ENCODE results near the gene CMSS1.

CMSS1 gene

DNA sequence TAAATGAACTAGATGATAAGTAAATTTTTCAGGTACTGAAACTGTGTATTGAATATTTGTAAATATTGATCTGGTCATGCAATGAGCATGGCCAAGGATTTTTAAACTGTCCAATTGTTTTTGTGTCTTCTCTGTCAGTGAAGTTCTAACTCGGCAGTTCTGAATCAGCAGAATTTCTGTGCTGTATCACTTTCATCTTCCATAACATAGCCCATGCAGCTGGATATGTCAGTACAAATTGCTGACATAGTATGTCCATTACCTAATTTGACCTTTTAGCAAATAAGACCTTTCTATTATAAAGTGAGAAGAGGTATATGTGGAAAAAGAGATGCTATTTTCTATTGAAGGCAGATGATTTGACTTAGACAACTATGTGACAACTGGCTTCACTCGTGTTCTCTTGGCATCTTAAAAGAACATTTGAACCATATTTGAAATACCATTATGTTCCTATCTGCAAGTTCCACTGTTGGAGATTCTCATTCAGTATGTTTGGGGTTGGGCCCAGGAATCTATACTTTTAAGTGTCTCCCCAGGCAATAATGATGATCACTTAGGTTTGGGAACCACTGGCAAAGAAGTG, 90.4 kb downstream of the CMSS1 start:
- Histone ChIP-seq H3K14ac (ENCODE audit: low read length) (no peak overlapping the region), H2BK12ac (ENCODE audit: low read length) (no peak overlapping the region), H3K4ac (ENCODE audit: low read depth, low read length) (no peak overlapping the region), H3K9me3 (ENCODE audit: insufficient read depth, low read depth, low read length) (no peaks in the 10 kb centered on the region), H3K4me3 (ENCODE audit: low read depth, low read length) (no peak overlapping the region), H4K8ac (ENCODE audit: low read depth, low read length) (no peak overlapping the region), H3K79me2 (ENCODE audit: control insufficient read depth, insufficient read depth, low read length, poor library complexity) (no peaks in the 10 kb centered on the region), H4K12ac (ENCODE audit: low read depth, low read length) (no peak overlapping the region), H4K91ac (ENCODE audit: low read depth, low read length) (no peak overlapping the region), H3K9ac (ENCODE audit: low read length) (no peak overlapping the region), H3K18ac (ENCODE audit: low read length) (no peak overlapping the region), H2AK5ac (ENCODE audit: low read length) (no peak overlapping the region), H2AFZ (ENCODE audit: insufficient read depth, low read length, poor library complexity) (no peak overlapping the region), H3K4me2 (ENCODE audit: low read length) (no peak overlapping the region), H3K27me3 (ENCODE audit: insufficient read depth, low read length) (no peaks in the 10 kb centered on the region), H3K36me3 (ENCODE audit: control insufficient read depth in 1 of 2, insufficient read depth in 2 of 2, low read length in 2 of 2) (no peaks in the 10 kb centered on the region), H3K23ac (ENCODE audit: low read length) (no peak overlapping the region), H3K4me1 (ENCODE audit: control insufficient read depth in 1 of 2, insufficient read depth in 2 of 2, low read length in 2 of 2) (no peaks in the 10 kb centered on the region), H2BK120ac (ENCODE audit: insufficient read depth, low read length, poor library complexity) (no peak overlapping the region), H3K79me1 (ENCODE audit: low read length) (no peaks in the 10 kb centered on the region), H3K27ac (ENCODE audit: low read depth, low read length) (no peak overlapping the region), H2BK5ac (ENCODE audit: low read depth, low read length, poor library complexity) (no peak overlapping the region)
- WGBS (ENCODE audit: extremely low coverage, insufficient coverage, insufficient read length) = no CpG with 5 or more reads among the region's 2 CpGs
- DNase-seq = peak in 1 of 2 donors; percentile 50

GRCh38 chr3:99909714-99910495, 92.2 kb downstream of the CMSS1 start:
- no peaks in the 10 kb centered on the region for H3K36me3 ChIP-seq (ENCODE audit: control insufficient read depth in 1 of 2, insufficient read depth in 2 of 2, low read length in 2 of 2)
- H3K4ac ChIP-seq (ENCODE audit: low read depth, low read length) = no peak overlapping the region
- H3K27me3 ChIP-seq (ENCODE audit: insufficient read depth, low read length) = no peaks in the 10 kb centered on the region
- H2AK5ac ChIP-seq (ENCODE audit: low read length) = no peak overlapping the region
- H3K23ac ChIP-seq (ENCODE audit: low read length) = no peak overlapping the region
- no peak overlapping the region for H3K9ac ChIP-seq (ENCODE audit: low read length)
- no peak overlapping the region for H4K12ac ChIP-seq (ENCODE audit: low read depth, low read length)
- H2BK5ac ChIP-seq (ENCODE audit: low read depth, low read length, poor library complexity) = no peak overlapping the region
- DNase-seq = peak in 1 of 2 donors; percentile 47
- no peaks in the 10 kb centered on the region for H3K9me3 ChIP-seq (ENCODE audit: insufficient read depth, low read depth, low read length)
- no peak overlapping the region for H3K14ac ChIP-seq (ENCODE audit: low read length)
- no peak overlapping the region for H4K91ac ChIP-seq (ENCODE audit: low read depth, low read length)
- H2BK120ac ChIP-seq (ENCODE audit: insufficient read depth, low read length, poor library complexity) = no peak overlapping the region
- H3K4me1 ChIP-seq (ENCODE audit: control insufficient read depth in 1 of 2, insufficient read depth in 2 of 2, low read length in 2 of 2) = no peaks in the 10 kb centered on the region
- no peaks in the 10 kb centered on the region for H3K79me1 ChIP-seq (ENCODE audit: low read length)
- no peak overlapping the region for H3K4me3 ChIP-seq (ENCODE audit: low read depth, low read length)
- no peak overlapping the region for H3K4me2 ChIP-seq (ENCODE audit: low read length)
- H2AFZ ChIP-seq (ENCODE audit: insufficient read depth, low read length, poor library complexity) = no peak overlapping the region
- H3K18ac ChIP-seq (ENCODE audit: low read length) = no peak overlapping the region
- no CpG with 5 or more reads among the region's 3 CpGs for WGBS (ENCODE audit: extremely low coverage, insufficient coverage, insufficient read length)
- no peak overlapping the region for H3K27ac ChIP-seq (ENCODE audit: low read depth, low read length)
- no peak overlapping the region for H2BK12ac ChIP-seq (ENCODE audit: low read length)
- no peaks in the 10 kb centered on the region for H3K79me2 ChIP-seq (ENCODE audit: control insufficient read depth, insufficient read depth, low read length, poor library complexity)
- H4K8ac ChIP-seq (ENCODE audit: low read depth, low read length) = no peak overlapping the region

DNA sequence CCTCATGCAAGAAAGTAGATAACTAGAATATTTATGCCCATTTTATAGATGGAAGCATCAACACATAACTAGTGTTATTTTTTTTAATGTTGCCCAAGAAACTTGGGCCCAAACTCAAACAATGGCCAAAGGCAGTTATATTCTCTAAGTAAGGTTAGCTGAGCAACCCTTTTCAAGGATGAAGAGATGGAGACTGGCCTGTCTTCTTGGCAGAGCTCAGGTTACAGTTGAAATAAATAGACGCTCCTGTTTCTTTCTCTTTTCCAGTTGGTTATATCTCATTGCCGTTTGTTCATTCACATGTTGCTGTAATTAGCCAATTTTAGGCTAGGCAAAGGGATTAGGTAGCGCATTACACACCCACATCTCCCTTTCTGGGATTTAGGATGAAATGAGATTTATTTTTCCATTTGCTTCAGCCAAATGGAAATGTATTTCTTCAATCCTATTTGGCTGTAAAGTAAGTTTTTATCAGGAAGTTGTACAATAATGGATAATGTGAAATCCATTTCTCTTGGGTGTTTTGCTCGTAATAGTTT, 93.2 kb downstream of the CMSS1 start:
- H3K79me1 ChIP-seq (ENCODE audit: low read length) = no peaks in the 10 kb centered on the region
- no peaks in the 10 kb centered on the region for H3K27me3 ChIP-seq (ENCODE audit: insufficient read depth, low read length)
- no peak overlapping the region for H3K23ac ChIP-seq (ENCODE audit: low read length)
- H3K4me1 ChIP-seq (ENCODE audit: control insufficient read depth in 1 of 2, insufficient read depth in 2 of 2, low read length in 2 of 2) = no peaks in the 10 kb centered on the region
- no peak overlapping the region for H2BK5ac ChIP-seq (ENCODE audit: low read depth, low read length, poor library complexity)
- H4K91ac ChIP-seq (ENCODE audit: low read depth, low read length) = no peak overlapping the region
- no peak overlapping the region for H3K18ac ChIP-seq (ENCODE audit: low read length)
- H3K36me3 ChIP-seq (ENCODE audit: control insufficient read depth in 1 of 2, insufficient read depth in 2 of 2, low read length in 2 of 2) = no peaks in the 10 kb centered on the region
- no peak overlapping the region for H3K4me3 ChIP-seq (ENCODE audit: low read depth, low read length)
- H3K4ac ChIP-seq (ENCODE audit: low read depth, low read length) = no peak overlapping the region
- H2BK12ac ChIP-seq (ENCODE audit: low read length) = no peak overlapping the region
- DNase-seq = no peak
- H2BK120ac ChIP-seq (ENCODE audit: insufficient read depth, low read length, poor library complexity) = no peak overlapping the region
- no CpG with 5 or more reads among the region's 4 CpGs for WGBS (ENCODE audit: extremely low coverage, insufficient coverage, insufficient read length)
- H2AFZ ChIP-seq (ENCODE audit: insufficient read depth, low read length, poor library complexity) = no peak overlapping the region
- no peaks in the 10 kb centered on the region for H3K79me2 ChIP-seq (ENCODE audit: control insufficient read depth, insufficient read depth, low read length, poor library complexity)
- no peak overlapping the region for H2AK5ac ChIP-seq (ENCODE audit: low read length)
- no peak overlapping the region for H3K27ac ChIP-seq (ENCODE audit: low read depth, low read length)
- H3K14ac ChIP-seq (ENCODE audit: low read length) = no peak overlapping the region
- H3K4me2 ChIP-seq (ENCODE audit: low read length) = no peak overlapping the region
- H3K9me3 ChIP-seq (ENCODE audit: insufficient read depth, low read depth, low read length) = no peaks in the 10 kb centered on the region
- no peak overlapping the region for H4K8ac ChIP-seq (ENCODE audit: low read depth, low read length)
- no peak overlapping the region for H3K9ac ChIP-seq (ENCODE audit: low read length)
- H4K12ac ChIP-seq (ENCODE audit: low read depth, low read length) = no peak overlapping the region

DNA sequence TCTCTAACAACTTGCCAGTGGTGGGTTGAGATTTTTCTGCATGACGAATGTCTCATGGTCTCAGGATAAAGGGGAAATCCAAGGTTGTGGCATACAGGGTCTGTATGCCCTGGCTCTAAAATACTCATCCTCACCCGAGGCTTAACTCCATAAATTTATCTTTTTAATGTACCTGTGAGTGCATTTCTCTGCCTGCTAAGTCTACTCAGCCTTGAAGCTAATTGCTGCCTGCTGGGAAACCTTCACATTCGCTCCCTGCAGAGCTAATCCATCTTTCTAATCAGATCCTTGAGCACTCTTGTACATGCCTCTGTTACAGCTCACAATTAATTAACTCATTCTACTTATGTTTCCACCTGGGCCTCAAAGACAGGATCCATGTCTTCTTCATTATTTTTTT, 93.8 kb downstream of the CMSS1 start:
- H4K91ac ChIP-seq (ENCODE audit: low read depth, low read length) = no peak overlapping the region
- no peak overlapping the region for H3K9ac ChIP-seq (ENCODE audit: low read length)
- H3K9me3 ChIP-seq (ENCODE audit: insufficient read depth, low read depth, low read length) = no peaks in the 10 kb centered on the region
- no peaks in the 10 kb centered on the region for H3K79me2 ChIP-seq (ENCODE audit: control insufficient read depth, insufficient read depth, low read length, poor library complexity)
- no peak overlapping the region for H3K18ac ChIP-seq (ENCODE audit: low read length)
- H3K4me2 ChIP-seq (ENCODE audit: low read length) = no peak overlapping the region
- H3K4ac ChIP-seq (ENCODE audit: low read depth, low read length) = no peak overlapping the region
- no peak overlapping the region for H2AK5ac ChIP-seq (ENCODE audit: low read length)
- H3K36me3 ChIP-seq (ENCODE audit: control insufficient read depth in 1 of 2, insufficient read depth in 2 of 2, low read length in 2 of 2) = no peaks in the 10 kb centered on the region
- no peak for DNase-seq
- no peak overlapping the region for H2BK120ac ChIP-seq (ENCODE audit: insufficient read depth, low read length, poor library complexity)
- H4K8ac ChIP-seq (ENCODE audit: low read depth, low read length) = no peak overlapping the region
- H2BK5ac ChIP-seq (ENCODE audit: low read depth, low read length, poor library complexity) = no peak overlapping the region
- no peaks in the 10 kb centered on the region for H3K4me1 ChIP-seq (ENCODE audit: control insufficient read depth in 1 of 2, insufficient read depth in 2 of 2, low read length in 2 of 2)
- no peaks in the 10 kb centered on the region for H3K79me1 ChIP-seq (ENCODE audit: low read length)
- no peak overlapping the region for H3K4me3 ChIP-seq (ENCODE audit: low read depth, low read length)
- no peaks in the 10 kb centered on the region for H3K27me3 ChIP-seq (ENCODE audit: insufficient read depth, low read length)
- no peak overlapping the region for H3K27ac ChIP-seq (ENCODE audit: low read depth, low read length)
- no CpG with 5 or more reads among the region's 3 CpGs for WGBS (ENCODE audit: extremely low coverage, insufficient coverage, insufficient read length)
- no peak overlapping the region for H3K23ac ChIP-seq (ENCODE audit: low read length)
- no peak overlapping the region for H3K14ac ChIP-seq (ENCODE audit: low read length)
- H2BK12ac ChIP-seq (ENCODE audit: low read length) = no peak overlapping the region
- H2AFZ ChIP-seq (ENCODE audit: insufficient read depth, low read length, poor library complexity) = no peak overlapping the region
- H4K12ac ChIP-seq (ENCODE audit: low read depth, low read length) = no peak overlapping the region
